Osteoblast (primary cell): Measurements from ENCODE around the gene GIT1. TPM values are rescaled to one million over a fixed set of nuclear protein-coding genes. Genes with fewer than 3 reads are reported as not detected.
"Not testable (repeated sequence)": the region's sequence is repeated elsewhere in the genome, so short reads cannot be mapped to it uniquely, and the experiment has no call there.

ENCODE experiments used
- DNase-seq: peaks from one replicate; pipeline ENCODE4 v3.0.0; 2011; ENCODE audit warnings: low spot score, mixed read lengths; ENCODE audit not compliant: insufficient read length; ENCODE audit errors: missing footprints
- H2AFZ ChIP-seq: 2 replicates; pipeline ENCODE4 v1.6.0; 2011; ENCODE audit warnings: mild to moderate bottlenecking, low read length
- H3K27ac ChIP-seq: 2 replicates; pipeline ENCODE4 v1.5.1; 2011; ENCODE audit warnings: mild to moderate bottlenecking, low read depth, low read length, moderate library complexity
- H3K27me3 ChIP-seq: 2 replicates; pipeline ENCODE4 v1.6.0; 2012; ENCODE audit warnings: mild to moderate bottlenecking, control low read depth, inconsistent platforms, low read length, moderate library complexity; ENCODE audit not compliant: insufficient read depth
- H3K36me3 ChIP-seq: 2 replicates; pipeline ENCODE4 v1.5.1; 2011; ENCODE audit warnings: mild to moderate bottlenecking, low read length, control low read depth, moderate library complexity; ENCODE audit not compliant: insufficient read depth
- H3K4me1 ChIP-seq: 2 replicates; pipeline ENCODE4 v1.5.1; 2011; ENCODE audit warnings: mild to moderate bottlenecking, low read length, control low read depth, moderate library complexity; ENCODE audit not compliant: insufficient read depth
- H3K4me2 ChIP-seq: 2 replicates; pipeline ENCODE4 v1.6.0; 2011; ENCODE audit warnings: mild to moderate bottlenecking, low read length; ENCODE audit not compliant: insufficient read depth
- H3K4me3 ChIP-seq: fragments of 200-600 bp; sonication (generic); 3 replicates; pipeline ENCODE4 v1.5.1; 2012; ENCODE audit warnings: mild to moderate bottlenecking, low read length, inconsistent platforms; ENCODE audit not compliant: insufficient read depth
- H3K79me2 ChIP-seq: 2 replicates; pipeline ENCODE4 v1.6.0; 2012; ENCODE audit warnings: mild to moderate bottlenecking, low read length, control low read depth, inconsistent platforms; ENCODE audit not compliant: insufficient read depth
- H3K9me3 ChIP-seq: 2 replicates; pipeline ENCODE4 v1.5.1; 2011; ENCODE audit warnings: low read depth, low read length, control low read depth
- H4K20me1 ChIP-seq: 2 replicates; pipeline ENCODE4 v1.6.0; 2012; ENCODE audit warnings: mild to moderate bottlenecking, low read length, control low read depth; ENCODE audit not compliant: insufficient read depth
- total RNA-seq: library from RNA; depleted of rRNA; stranded (reverse); fragments of >200 nt; gene quantifications from 2 replicates; pipeline ENCODE4 v1.2.3, GENCODE V29; 2012
- TF ChIP-seq, protein P1 (sequence below): IDR thresholded peaks from 2 replicates; pipeline ENCODE4 v1.5.1; 2011; ENCODE audit warnings: mild to moderate bottlenecking, low read depth, low read length, moderate library complexity; ENCODE audit errors: extremely low read depth

GIT1 gene
- total RNA-seq, 1 donor: 34.4 TPM

DNA sequence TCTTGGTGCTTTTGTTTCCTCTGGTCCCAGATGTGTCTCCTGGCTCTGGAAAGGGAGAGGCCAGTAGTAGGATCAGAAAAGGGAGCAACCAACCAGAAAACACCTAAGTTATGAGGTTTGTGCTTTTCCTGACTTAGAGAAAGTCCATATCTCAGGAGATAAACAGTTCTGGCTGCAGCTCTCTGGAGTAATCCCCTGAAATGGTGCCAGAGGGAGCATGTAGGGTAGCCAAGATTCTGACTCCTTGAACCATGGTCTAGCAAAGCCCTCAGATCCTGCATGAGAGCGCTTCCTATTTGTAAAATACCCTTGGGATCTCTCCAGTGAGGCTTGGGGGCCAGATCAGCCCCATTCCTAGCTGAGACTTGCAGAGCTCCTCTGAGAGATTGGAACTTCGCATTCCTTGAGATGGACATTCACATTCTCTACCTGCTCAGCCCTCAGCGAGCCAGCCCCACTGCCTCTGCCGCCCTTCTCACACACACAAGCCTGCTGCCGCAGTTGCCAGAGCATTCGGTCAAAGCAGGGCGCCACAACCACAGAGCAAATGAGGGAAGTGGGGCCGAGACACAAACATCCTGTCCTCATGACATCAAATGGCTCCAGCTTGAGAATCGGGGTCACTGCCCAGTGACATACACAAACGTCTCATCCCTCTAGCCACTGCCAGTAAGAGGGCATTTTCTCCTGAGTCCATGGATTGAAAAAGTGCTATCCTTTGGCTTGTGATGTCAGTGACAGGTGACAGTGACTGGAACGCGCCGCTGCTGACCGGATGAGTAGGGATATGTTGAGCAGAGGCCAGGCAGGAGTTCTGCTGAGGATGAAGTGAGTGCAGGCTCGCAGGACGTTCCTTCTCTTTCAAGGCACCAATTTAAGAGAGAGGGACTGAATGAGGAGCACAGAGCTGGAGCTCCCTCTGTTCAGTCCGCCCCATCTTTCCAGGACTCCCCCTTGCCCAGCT is 27.6 kb downstream of the GIT1 start:
- TF ChIP-seq, protein P1, sequence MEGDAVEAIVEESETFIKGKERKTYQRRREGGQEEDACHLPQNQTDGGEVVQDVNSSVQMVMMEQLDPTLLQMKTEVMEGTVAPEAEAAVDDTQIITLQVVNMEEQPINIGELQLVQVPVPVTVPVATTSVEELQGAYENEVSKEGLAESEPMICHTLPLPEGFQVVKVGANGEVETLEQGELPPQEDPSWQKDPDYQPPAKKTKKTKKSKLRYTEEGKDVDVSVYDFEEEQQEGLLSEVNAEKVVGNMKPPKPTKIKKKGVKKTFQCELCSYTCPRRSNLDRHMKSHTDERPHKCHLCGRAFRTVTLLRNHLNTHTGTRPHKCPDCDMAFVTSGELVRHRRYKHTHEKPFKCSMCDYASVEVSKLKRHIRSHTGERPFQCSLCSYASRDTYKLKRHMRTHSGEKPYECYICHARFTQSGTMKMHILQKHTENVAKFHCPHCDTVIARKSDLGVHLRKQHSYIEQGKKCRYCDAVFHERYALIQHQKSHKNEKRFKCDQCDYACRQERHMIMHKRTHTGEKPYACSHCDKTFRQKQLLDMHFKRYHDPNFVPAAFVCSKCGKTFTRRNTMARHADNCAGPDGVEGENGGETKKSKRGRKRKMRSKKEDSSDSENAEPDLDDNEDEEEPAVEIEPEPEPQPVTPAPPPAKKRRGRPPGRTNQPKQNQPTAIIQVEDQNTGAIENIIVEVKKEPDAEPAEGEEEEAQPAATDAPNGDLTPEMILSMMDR: no peak
- H3K9me3 ChIP-seq: no peaks in the 10 kb centered on the region
- H3K27me3 ChIP-seq: no peaks in the 10 kb centered on the region
- no peak overlapping the region for H3K4me3 ChIP-seq
- peaks cover 5% of the 10 kb centered on the region for H4K20me1 ChIP-seq
- H3K36me3 ChIP-seq: peaks cover 5% of the 10 kb centered on the region
- peaks cover 11% of the 10 kb centered on the region for H3K4me1 ChIP-seq
- no peak overlapping the region for H3K27ac ChIP-seq
- H3K79me2 ChIP-seq: no peaks in the 10 kb centered on the region
- peak; percentile 60 for DNase-seq
- H3K4me2 ChIP-seq: no peak overlapping the region
- H2AFZ ChIP-seq: no peak overlapping the region

DNA sequence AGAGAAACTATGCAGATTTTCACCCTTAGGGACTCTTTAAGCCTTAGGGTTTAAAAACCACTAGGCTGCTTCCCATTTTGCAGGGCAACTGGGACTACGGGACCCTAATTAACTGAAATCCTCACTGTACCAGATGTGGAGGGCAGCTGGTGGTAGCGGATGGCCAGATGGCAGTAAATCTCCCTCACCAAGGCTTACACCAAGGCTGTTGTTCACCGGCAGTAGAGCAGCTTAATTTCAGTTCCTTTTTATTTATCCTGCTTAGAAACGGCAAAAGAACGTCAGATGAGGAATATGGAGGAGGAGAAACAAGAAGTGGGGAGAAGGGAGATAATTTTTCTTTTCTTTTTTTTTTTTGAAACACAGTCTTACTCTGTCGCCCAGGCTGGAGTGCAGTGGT is 29.1 kb downstream of the GIT1 start:
- H3K79me2 ChIP-seq: no peaks in the 10 kb centered on the region
- peaks cover 5% of the 10 kb centered on the region for H4K20me1 ChIP-seq
- H3K36me3 ChIP-seq: peaks cover 5% of the 10 kb centered on the region
- H3K4me1 ChIP-seq: peaks cover 7% of the 10 kb centered on the region
- TF ChIP-seq, protein P1: no peak
- H3K9me3 ChIP-seq: no peaks in the 10 kb centered on the region
- H3K27me3 ChIP-seq: no peaks in the 10 kb centered on the region
- H2AFZ ChIP-seq: no peak overlapping the region
- no peak overlapping the region for H3K4me2 ChIP-seq
- no peak overlapping the region for H3K4me3 ChIP-seq
- H3K27ac ChIP-seq: no peak overlapping the region
- DNase-seq: no peak

DNA sequence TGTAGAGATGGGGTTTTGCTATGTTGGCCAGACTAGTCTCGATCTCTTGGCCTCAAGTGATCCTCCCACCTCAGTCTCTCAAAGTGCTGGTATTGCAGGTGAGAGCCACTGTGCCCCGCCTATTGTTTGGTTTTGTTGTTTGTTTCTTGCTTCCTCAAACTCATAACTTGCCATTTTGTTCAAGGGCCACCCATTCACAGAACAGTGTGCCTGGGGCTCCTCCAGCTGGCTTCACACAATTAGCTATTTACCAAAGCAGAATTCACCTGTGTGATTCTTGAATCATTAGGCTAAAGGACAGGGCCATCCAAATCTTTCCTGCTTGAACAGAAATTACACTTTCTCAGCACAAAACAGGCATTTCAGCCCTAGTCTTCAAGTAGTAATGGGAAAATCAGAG is 29.8 kb downstream of the GIT1 start:
- TF ChIP-seq, protein P1: no peak
- peaks cover 7% of the 10 kb centered on the region for H3K4me1 ChIP-seq
- H3K79me2 ChIP-seq: no peaks in the 10 kb centered on the region
- H3K27me3 ChIP-seq: no peaks in the 10 kb centered on the region
- no peak overlapping the region for H2AFZ ChIP-seq
- no peaks in the 10 kb centered on the region for H3K9me3 ChIP-seq
- H4K20me1 ChIP-seq: peaks cover 5% of the 10 kb centered on the region
- H3K36me3 ChIP-seq: peaks cover 5% of the 10 kb centered on the region
- DNase-seq: peak; percentile 15
- no peak overlapping the region for H3K27ac ChIP-seq
- H3K4me3 ChIP-seq: no peak overlapping the region
- no peak overlapping the region for H3K4me2 ChIP-seq

DNA sequence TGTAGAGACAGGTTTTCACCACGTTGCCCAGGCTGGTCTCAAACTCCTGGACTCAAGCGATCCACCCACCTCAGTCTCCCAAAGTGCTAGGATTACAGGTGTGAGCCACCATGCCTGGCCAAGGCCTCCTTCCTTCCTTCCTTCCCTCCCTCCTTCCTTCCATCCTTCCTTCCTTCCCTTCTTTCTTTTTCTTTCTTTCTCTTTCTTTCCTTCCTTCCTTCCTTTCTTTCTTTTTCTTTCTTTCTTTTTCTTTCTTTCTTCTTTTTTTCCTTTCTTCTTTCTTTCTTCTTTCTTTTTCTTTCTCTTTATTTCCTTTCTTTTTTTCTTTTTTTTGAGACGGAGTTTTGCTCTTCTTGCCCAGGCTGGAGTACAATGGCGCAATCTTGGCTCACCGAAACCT is 31.3 kb downstream of the GIT1 start:
- not testable (repeated sequence) for H3K4me1 ChIP-seq, H2AFZ ChIP-seq, H3K27me3 ChIP-seq, H3K36me3 ChIP-seq, H4K20me1 ChIP-seq, H3K4me3 ChIP-seq, DNase-seq, H3K79me2 ChIP-seq, H3K9me3 ChIP-seq, H3K27ac ChIP-seq, H3K4me2 ChIP-seq
